Lung (tissue), 12 donors: ENCODE results near the gene H3-3A. TPM values are rescaled to one million over a fixed set of nuclear protein-coding genes. Genes with fewer than 3 reads are reported as not detected.

Experiments used
- ATAC-seq: fragments of 200-7000 bp; cut with Tn5 transposase; one replicate; pipeline ENCODE4 v1.9.1; 2020; ENCODE audit warnings: moderate number of reproducible peaks; ENCODE audit not compliant: insufficient read depth, low FRiP score
- DNase-seq, 3 donors: peaks; one replicate each; pipeline ENCODE4 v3.0.0-alpha.2; 2013 to 2017
- H3K27ac ChIP-seq, 2 donors: one replicate each; pipeline ENCODE4 v1.5.1; 2013; ENCODE audit warnings: mild to moderate bottlenecking in 2 of 2, moderate library complexity in 2 of 2, control low read depth in 1 of 2, inconsistent platforms in 1 of 2, low read depth in 1 of 2, low read length in 1 of 2
- H3K27me3 ChIP-seq, 3 donors: one replicate each; pipeline ENCODE4 v1.5.1; 2013; ENCODE audit warnings: low read length in 2 of 3; ENCODE audit not compliant: control insufficient read depth in 3 of 3, insufficient read depth in 3 of 3
- H3K36me3 ChIP-seq, 4 donors: one replicate each; pipeline ENCODE4 v1.5.1; 2013; ENCODE audit warnings: low read length in 4 of 4, mild to moderate bottlenecking in 1 of 4, moderate library complexity in 1 of 4; ENCODE audit not compliant: control insufficient read depth in 4 of 4, insufficient read depth in 4 of 4
- H3K4me1 ChIP-seq, 5 donors: one replicate each; pipeline ENCODE4 v1.5.1; 2013; ENCODE audit warnings: low read length in 5 of 5, mild to moderate bottlenecking in 2 of 5, moderate library complexity in 1 of 5; ENCODE audit not compliant: control insufficient read depth in 5 of 5, insufficient read depth in 5 of 5
- H3K4me3 ChIP-seq: one replicate; pipeline ENCODE4 v1.5.1; 2013; ENCODE audit warnings: mild to moderate bottlenecking, control low read depth, moderate library complexity
- H3K9ac ChIP-seq, 2 donors: one replicate each; pipeline ENCODE4 v1.5.1; 2013; ENCODE audit warnings: low read length in 2 of 2, control low read depth in 1 of 2; ENCODE audit not compliant: insufficient read depth in 1 of 2
- H3K9me3 ChIP-seq, 4 donors: one replicate each; pipeline ENCODE4 v1.5.1; 2013; ENCODE audit warnings: low read length in 3 of 4, mild to moderate bottlenecking in 1 of 4, moderate library complexity in 1 of 4; ENCODE audit not compliant: control insufficient read depth in 4 of 4, insufficient read depth in 3 of 4
- WGBS, 2 donors: extraction: QIAGEN DNeasy Blood & Tissue Kit; methylation state at CpG; one replicate each; pipeline ENCODE4 v1.1.7; 2013; 5-methylcytosine and 5-hydroxymethylcytosine counted together
- polyA plus RNA-seq, 2 donors: library from polyadenylated mRNA; stranded (reverse); fragments of 200-250 nt; gene quantifications; one replicate each; pipeline ENCODE4 v1.2.1, GENCODE V29; 2013
- total RNA-seq, 2 donors: library from RNA; depleted of rRNA in 1 of 2; stranded (reverse); fragments of >200 nt in 1 of 2; gene quantifications; one replicate each; pipeline ENCODE4 v1.2.1, GENCODE V29; 2014 to 2021
- TF ChIP-seq, protein P1 (sequence below): IDR thresholded peaks from 2 replicates; pipeline ENCODE4 v1.5.1; 2012; ENCODE audit warnings: mild to moderate bottlenecking; ENCODE audit errors: control extremely low read depth, extremely low read depth
- donor health status: control.
- donor health status: control.
- donor health status: Bipolar disorder and iron deficiency.
- donor health status: healthy.
- donor health status: DM: yes; HTN: yes; CAD: no.

The H3-3A gene
- total and polyA plus RNA-seq, 4 donors = 404 to 1,014 (median 655) TPM

DNA sequence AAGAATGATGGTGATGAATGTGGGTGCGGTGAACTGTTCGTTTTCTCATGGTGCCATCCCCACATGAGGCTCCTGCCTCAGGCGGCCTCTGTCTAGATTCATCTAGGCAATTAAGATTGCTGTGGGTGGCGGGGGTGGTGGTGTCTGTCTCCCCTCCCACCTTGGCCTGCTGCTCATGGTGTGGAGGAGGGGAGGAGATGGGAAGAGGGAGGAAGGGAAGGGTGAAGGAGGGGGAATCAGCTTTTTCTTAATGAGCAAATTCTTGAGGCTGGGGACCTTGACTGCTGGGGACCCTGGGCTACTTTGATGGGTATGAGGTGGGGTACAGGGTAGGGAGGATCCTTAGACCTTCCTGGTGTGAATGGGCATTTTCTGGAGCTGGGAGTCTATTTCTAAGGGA lies 55.8 kb downstream of the H3-3A start:
- H3K9ac ChIP-seq = no peak overlapping the region
- TF ChIP-seq, protein P1, sequence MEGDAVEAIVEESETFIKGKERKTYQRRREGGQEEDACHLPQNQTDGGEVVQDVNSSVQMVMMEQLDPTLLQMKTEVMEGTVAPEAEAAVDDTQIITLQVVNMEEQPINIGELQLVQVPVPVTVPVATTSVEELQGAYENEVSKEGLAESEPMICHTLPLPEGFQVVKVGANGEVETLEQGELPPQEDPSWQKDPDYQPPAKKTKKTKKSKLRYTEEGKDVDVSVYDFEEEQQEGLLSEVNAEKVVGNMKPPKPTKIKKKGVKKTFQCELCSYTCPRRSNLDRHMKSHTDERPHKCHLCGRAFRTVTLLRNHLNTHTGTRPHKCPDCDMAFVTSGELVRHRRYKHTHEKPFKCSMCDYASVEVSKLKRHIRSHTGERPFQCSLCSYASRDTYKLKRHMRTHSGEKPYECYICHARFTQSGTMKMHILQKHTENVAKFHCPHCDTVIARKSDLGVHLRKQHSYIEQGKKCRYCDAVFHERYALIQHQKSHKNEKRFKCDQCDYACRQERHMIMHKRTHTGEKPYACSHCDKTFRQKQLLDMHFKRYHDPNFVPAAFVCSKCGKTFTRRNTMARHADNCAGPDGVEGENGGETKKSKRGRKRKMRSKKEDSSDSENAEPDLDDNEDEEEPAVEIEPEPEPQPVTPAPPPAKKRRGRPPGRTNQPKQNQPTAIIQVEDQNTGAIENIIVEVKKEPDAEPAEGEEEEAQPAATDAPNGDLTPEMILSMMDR = no peak
- no peaks in the 10 kb centered on the region for H3K36me3 ChIP-seq
- H3K27ac ChIP-seq = no peak overlapping the region
- H3K27me3 ChIP-seq = no peaks in the 10 kb centered on the region
- WGBS, 2 donors = 92 to 96% methylated on average over 4 of the region's 4 CpGs
- peaks cover 0 to 5% (median 0%) of the 10 kb centered on the region in 5 donors for H3K4me1 ChIP-seq
- DNase-seq (no peak), ATAC-seq (no peak)
- no peaks in the 10 kb centered on the region for H3K9me3 ChIP-seq
- H3K4me3 ChIP-seq = no peak overlapping the region

DNA sequence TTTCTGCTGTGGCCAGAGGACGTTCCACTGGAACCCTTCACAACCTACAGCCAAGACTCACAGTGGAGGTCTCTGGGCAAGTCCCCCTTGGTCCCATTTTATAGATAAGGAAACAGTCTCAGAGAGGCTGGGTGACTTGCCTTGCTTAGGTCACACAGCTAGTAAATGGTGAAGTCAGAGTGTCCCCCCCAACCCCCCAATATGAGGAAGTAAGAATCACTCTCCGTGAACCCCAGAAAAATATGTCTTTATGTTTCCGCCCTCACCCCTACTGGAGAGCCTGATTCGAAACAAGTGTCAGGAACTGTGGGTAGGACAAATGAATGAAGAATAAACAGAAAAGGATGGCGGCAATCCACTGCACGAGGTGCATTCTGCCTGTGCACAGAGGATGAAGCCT lies 56.7 kb downstream of the H3-3A start:
- Histone ChIP-seq H3K4me1 (peaks cover 0 to 5% (median 0%) of the 10 kb centered on the region in 5 donors), H3K9me3 (no peaks in the 10 kb centered on the region), H3K27me3 (no peaks in the 10 kb centered on the region), H3K4me3 (no peak overlapping the region), H3K27ac (no peak overlapping the region), H3K36me3 (no peaks in the 10 kb centered on the region), H3K9ac (no peak overlapping the region)
- TF ChIP-seq, protein P1 = no peak
- DNase-seq = no peak
- WGBS, 2 donors = 83 to 87% methylated on average over 6 of the region's 6 CpGs
- no peak for ATAC-seq

DNA sequence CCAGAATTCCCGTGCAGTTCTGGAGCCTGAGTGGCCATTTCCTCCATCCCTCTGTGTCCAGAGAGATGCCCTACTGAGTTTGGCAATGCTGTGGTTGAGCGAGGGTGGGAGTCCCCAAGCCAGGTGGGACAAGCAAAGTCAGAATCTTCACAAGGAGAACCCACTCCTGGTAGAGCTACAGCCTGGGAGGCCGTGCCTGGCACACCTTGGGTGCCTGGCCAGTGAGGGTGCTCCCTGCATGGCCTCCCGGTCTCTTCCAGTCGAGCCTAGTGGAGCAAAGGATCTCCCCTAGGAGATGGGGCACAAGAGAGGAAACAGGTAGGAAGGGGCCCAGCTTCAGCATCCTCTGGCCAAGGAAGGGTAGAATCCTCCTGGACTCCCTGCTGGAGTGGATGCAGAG lies 57.9 kb downstream of the H3-3A start:
- Histone ChIP-seq H3K27ac (no peak overlapping the region), H3K9me3 (no peaks in the 10 kb centered on the region), H3K4me3 (no peak overlapping the region), H3K36me3 (no peaks in the 10 kb centered on the region), H3K27me3 (no peaks in the 10 kb centered on the region), H3K9ac (no peak overlapping the region), H3K4me1 (peaks cover 0 to 5% (median 0%) of the 10 kb centered on the region in 5 donors)
- WGBS, 2 donors = 84 to 88% methylated on average over 5 of the region's 5 CpGs
- ATAC-seq (no peak), DNase-seq (no peak)
- TF ChIP-seq, protein P1 = no peak

DNA sequence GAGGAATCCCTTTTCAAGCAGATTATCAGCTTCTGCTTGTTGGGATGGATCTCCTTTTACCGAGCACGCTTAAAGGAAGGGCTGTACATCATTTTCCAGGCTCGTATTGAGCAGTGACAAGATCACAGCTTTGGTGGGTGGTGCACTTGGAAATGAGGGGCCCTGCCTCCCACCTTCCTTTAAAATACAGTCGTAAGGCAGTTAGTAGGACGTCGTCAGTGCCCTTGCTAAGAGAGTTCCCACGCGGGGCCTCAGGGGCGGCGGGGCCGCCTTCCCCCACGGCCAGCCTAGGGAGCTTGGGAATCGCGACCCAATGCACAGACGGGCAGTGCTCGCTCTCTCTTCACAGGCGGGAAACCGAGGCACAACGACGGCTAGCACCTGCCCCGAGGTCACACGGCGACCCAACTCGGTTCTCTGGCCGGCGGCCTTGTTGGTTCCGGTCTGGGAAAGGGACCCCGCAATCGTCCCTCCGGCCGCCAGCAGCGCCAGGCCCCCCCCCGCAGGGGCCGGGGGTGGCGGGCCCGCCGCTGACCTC lies 58.6 kb downstream of the H3-3A start:
- ATAC-seq = no peak

More for the DNA sequence above, 58.6 kb downstream of the H3-3A start:
- TF ChIP-seq, protein P1 = no peak
- Histone ChIP-seq H3K27ac (peak overlapping the region in 1 of 2 donors; percentile 4), H3K27me3 (no peaks in the 10 kb centered on the region), H3K9me3 (no peaks in the 10 kb centered on the region), H3K36me3 (no peaks in the 10 kb centered on the region), H3K4me1 (peaks cover 0 to 5% (median 0%) of the 10 kb centered on the region in 5 donors), H3K4me3 (no peak overlapping the region), H3K9ac (no peak overlapping the region)
- no peak for DNase-seq
- WGBS, 2 donors = 13 to 14% methylated on average over 27 to 37 of the region's 37 CpGs
